ENCODE results near the gene STARD9.

GRCh38 chr15:42594095-42594494 is 18.7 kb downstream of the STARD9 start:
- TF ChIP-seq CTCF (IDR thresholded peaks at IDR 0.05): no peak
- TF ChIP-seq POLR2A (IDR thresholded peaks at IDR 0.05): no peak

Measured in uterus (tissue), 2 donors.